ENCODE measurements around the gene TMEM59L. TPM values are rescaled to one million over a fixed set of nuclear protein-coding genes. Genes with fewer than 3 reads are reported as not detected.

TMEM59L gene
- total RNA-seq, 1 donor from 2014 or later = 1.5 TPM

GRCh38 chr19:18644196-18645034, 31.7 kb downstream of the TMEM59L start:
- Histone ChIP-seq H3K36me3 (no peaks in the 10 kb centered on the region), H3K9me3 (replicated peaks) (no peaks in the 10 kb centered on the region), H3K4me3 (peak overlapping the region; percentile 38), H3K27ac (replicated peaks) (peak overlapping the region; percentile 67), H3K4me1 (peaks cover 33% of the 10 kb centered on the region), H3K27me3 (ENCODE audit: low read depth) (no peaks in the 10 kb centered on the region)
- no peak for TF ChIP-seq CTCF (IDR thresholded peaks at IDR 0.05; ENCODE audit: borderline replicate concordance)
- DNase-seq = no peak
- intact Hi-C loops (cut with micrococcal nuclease) = no loop called here

DNA sequence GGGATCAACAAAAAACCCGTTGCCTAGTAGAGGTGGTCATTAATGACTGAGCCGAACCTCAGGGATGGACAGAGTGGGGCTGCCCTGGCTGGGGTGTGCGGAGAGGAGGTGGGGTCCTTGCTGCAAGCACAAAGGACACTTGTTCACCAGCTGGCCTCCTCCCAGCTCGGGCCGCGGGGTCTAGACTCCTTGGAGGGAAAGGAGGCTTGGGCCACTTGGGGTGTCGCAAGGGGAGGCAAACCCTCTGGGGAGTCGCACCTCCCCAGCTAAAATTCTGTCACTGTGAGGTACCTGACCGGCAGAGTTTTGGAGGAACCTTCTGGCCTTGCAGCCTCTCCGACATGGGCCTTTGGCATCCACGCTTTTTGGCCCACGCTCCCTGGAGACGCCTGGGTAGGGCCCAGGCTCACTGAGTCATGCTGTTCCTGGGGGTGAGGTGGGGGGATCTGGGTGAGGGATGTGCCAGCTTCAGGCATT, 32.4 kb downstream of the TMEM59L start:
- Histone ChIP-seq H3K4me3 (peak overlapping the region; percentile 38), H3K27ac (replicated peaks) (peak overlapping the region; percentile 67), H3K27me3 (ENCODE audit: low read depth) (no peaks in the 10 kb centered on the region), H3K36me3 (no peaks in the 10 kb centered on the region), H3K9me3 (replicated peaks) (no peaks in the 10 kb centered on the region), H3K4me1 (peaks cover 40% of the 10 kb centered on the region)
- intact Hi-C loops (cut with micrococcal nuclease) = no loop called here
- DNase-seq = no peak
- TF ChIP-seq CTCF (IDR thresholded peaks at IDR 0.05; ENCODE audit: borderline replicate concordance) = no peak

DNA sequence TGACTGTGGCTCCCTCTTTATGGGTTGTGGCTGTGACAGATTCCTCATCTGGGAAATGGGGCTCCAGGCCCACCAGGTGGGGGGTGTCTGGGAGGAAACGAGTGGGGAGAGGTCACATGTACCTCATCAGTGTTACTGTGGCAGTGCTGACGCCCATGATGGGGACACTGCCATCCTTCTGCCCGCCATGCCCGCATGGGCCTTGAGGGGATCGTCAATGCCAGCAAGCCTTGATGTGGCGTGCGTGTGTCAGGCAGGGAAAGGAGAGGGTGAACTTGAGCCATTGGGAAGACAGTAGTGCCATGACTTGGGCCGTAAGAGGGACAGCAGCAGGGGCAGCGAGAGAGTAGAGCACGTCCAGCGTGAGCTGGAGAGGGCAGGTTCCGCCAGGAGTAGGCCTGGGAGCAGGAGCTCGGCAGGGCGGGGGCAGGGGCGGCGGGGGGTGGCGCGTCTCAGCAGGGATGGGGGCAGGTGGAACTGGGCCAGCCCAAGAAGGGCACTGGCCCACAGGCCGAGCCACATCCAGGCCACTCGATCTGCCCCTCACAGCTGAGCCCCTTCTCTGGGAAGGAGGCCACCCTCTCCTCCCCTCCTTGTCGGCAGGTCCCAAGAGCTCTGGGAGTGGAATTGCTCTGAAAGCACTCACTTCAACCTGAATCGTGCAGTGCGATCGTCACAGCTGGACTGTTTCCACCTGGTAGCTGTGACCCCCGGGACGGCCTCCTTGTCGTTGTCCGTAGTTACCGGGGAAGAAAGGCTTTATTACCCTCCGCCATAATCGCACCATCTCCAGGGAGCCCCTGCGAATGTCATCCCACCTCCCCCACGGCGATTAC, 34.1 kb downstream of the TMEM59L start:
- no peak for DNase-seq

GRCh38 chr19:18647371-18647767, 34.7 kb downstream of the TMEM59L start:
- peak overlapping the region; percentile 92 for H3K27ac ChIP-seq (replicated peaks)
- no peaks in the 10 kb centered on the region for H3K27me3 ChIP-seq (ENCODE audit: low read depth)
- H3K9me3 ChIP-seq (replicated peaks) = no peaks in the 10 kb centered on the region
- no peak for TF ChIP-seq CTCF (IDR thresholded peaks at IDR 0.05; ENCODE audit: borderline replicate concordance)
- no peak overlapping the region for H3K4me3 ChIP-seq
- DNase-seq = no peak
- H3K36me3 ChIP-seq = no peaks in the 10 kb centered on the region
- peaks cover 63% of the 10 kb centered on the region for H3K4me1 ChIP-seq
- intact Hi-C loops (cut with micrococcal nuclease) = no loop called here

More for the DNA sequence above, 34.1 kb downstream of the TMEM59L start:
- no peak for TF ChIP-seq CTCF (IDR thresholded peaks at IDR 0.05; ENCODE audit: borderline replicate concordance)
- intact Hi-C loops (cut with micrococcal nuclease) = no loop called here
- Histone ChIP-seq H3K27ac (replicated peaks) (no peak overlapping the region), H3K9me3 (replicated peaks) (no peaks in the 10 kb centered on the region), H3K27me3 (ENCODE audit: low read depth) (no peaks in the 10 kb centered on the region), H3K4me1 (peaks cover 56% of the 10 kb centered on the region), H3K36me3 (no peaks in the 10 kb centered on the region), H3K4me3 (no peak overlapping the region)

DNA sequence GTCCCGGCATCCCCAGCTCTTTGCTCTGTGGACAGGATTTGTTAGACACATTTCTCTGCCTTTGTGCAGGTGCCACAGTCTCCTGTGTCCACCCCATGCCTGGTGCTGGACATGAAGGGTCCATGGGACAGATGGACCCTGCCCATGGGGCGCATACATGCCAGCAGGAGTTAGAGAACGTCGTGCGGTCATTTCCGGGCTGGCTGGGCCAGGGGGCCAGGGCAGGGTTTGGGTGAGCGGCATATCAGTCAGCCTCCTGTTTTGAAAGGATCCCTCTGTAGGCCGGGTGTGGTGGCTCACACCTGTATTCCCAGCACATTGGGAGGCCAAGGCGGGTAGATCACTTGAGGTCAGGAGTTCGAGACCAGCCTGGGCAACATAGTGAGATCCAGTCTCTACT, 35.1 kb downstream of the TMEM59L start:
- no peaks in the 10 kb centered on the region for H3K9me3 ChIP-seq (replicated peaks)
- no peak for TF ChIP-seq CTCF (IDR thresholded peaks at IDR 0.05; ENCODE audit: borderline replicate concordance)
- no peaks in the 10 kb centered on the region for H3K27me3 ChIP-seq (ENCODE audit: low read depth)
- H3K36me3 ChIP-seq = no peaks in the 10 kb centered on the region
- H3K4me1 ChIP-seq = peaks cover 63% of the 10 kb centered on the region
- no peak for DNase-seq
- peak overlapping the region; percentile 92 for H3K27ac ChIP-seq (replicated peaks)
- intact Hi-C loops (cut with micrococcal nuclease) = no loop called here
- no peak overlapping the region for H3K4me3 ChIP-seq

All from left ventricle myocardium inferior (tissue), 1 donor.